ENCODE measurements around the gene TMC3.
"Not testable (repeated sequence)": the region's sequence is repeated elsewhere in the genome, so short reads cannot be mapped to it uniquely, and the experiment has no call there.

The TMC3 gene

DNA sequence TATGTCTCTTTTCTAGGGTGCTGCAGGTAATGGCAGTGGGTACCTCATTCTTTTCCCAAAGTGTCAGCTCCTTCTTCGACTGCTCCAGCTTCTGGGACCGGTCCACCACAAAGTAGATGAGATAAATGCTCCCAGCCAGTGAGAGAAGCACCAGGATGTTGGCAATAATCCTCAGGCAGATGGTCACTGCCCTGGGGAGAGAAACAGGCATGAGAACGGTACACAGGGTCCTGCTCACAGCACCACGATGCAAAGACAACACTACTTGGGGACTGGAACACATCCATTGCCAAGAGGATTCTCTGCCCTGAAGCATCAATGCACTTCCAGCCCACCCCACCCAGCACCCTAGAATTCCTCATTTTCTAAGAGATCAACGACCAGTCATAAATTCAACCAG, 22.4 kb downstream of the TMC3 start:
- no peak overlapping the region for H3K27ac ChIP-seq
- no peak overlapping the region for H3K4me3 ChIP-seq

DNA sequence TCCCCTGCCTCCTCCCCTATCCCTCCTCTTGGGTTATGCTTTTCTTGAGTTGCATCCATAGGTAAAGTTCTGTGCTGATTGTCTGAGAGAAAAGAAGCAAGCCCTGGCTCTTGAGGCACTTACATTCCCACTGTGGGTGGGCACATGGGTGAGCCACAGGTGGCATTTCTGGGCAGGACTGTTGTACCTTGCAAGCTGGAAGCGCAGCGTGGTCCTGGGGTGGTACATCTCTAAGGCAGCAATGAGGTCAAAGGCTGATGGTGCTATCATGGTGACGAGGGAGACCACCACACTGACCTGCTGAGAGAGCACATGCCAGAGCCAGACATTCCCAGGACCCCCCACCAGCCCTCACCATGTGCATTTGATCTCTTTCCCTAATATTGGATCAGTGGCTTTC, 24.7 kb downstream of the TMC3 start:
- H3K4me3 ChIP-seq = no peak overlapping the region
- no peak overlapping the region for H3K27ac ChIP-seq

DNA sequence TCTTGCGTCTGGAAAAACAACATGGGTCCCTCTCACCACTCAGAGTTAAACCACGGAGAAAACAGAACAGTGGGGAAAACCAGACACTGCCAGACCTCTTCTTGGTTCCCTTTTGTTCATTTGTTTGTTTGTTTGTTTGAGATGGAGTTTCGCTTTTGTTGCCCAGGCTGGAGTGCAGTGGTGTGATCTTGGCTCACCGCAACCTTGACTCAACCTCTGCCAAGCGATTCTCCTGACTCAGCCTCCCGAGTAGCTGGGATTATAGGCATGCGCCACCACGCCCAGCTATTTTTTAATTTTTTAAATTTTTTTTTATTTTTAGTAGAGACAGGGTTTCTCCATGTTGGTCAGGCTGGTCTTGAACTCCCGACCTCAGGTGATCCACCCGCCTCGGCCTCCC, 25.3 kb downstream of the TMC3 start:
- not testable (repeated sequence) for H3K27ac ChIP-seq, H3K4me3 ChIP-seq

GRCh38 chr15:81347910-81348309, 26.1 kb downstream of the TMC3 start:
- Histone ChIP-seq H3K4me3 (no peak overlapping the region), H3K27ac (no peak overlapping the region)

GRCh38 chr15:81346611-81347010, 27.4 kb downstream of the TMC3 start:
- no peak overlapping the region for H3K27ac ChIP-seq
- no peak overlapping the region for H3K4me3 ChIP-seq

DNA sequence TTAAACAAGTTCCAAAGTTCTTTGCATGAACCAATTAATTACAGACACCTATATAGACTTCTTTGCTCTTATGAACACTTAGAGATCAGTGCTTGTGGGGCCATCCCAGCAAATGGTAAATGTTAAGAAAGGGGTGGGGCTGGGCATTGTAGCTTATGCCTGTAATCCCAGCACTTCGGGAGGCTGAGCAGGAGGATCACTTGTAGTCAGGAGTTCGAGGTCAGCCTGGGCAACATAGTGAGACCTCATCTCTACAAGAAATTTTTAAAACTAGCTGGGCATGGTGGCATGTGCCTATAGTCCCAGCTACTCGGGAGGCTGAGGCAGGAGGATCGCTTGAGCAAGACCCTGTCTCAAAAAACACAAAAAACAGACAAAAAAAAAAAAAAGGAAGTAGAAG, 30.6 kb downstream of the TMC3 start:
- Histone ChIP-seq H3K4me3 (no peak overlapping the region), H3K27ac (no peak overlapping the region)

- Histone ChIP-seq H3K27ac (no peak overlapping the region), H3K4me3 (no peak overlapping the region)
Observed at GRCh38 chr15:81341351-81341750, 32.7 kb downstream of the TMC3 start.

DNA sequence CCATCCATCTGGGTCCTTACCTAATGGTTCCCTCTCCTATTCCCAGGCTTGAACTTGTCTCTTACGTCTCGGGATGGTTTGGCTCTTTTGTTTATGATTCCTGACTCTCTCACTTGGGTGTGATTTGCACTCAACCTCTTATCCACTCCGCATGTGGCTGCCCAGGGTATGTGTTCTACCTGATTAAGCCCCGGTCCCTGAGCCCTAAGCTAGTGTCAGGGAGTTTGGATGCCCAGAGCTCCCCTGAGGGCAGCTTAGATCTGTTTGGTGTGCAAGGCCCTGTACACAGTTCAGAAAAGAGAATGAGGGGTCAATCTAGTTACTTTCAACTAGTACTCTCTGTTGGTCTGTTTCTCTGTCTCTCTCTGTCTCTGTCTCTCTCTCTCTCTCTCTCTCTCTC, 34.2 kb downstream of the TMC3 start:
- Histone ChIP-seq H3K27ac (no peak overlapping the region), H3K4me3 (no peak overlapping the region)

- Histone ChIP-seq H3K4me3 (no peak overlapping the region), H3K27ac (no peak overlapping the region)
Observed at GRCh38 chr15:81339321-81339720, 34.7 kb downstream of the TMC3 start.

GRCh38 chr15:81338170-81339007, 35.6 kb downstream of the TMC3 start:
- no peak overlapping the region for H3K4me3 ChIP-seq
- peak overlapping the region in 8 of 21 experiments; percentile 4 to 54 (median 26) for H3K27ac ChIP-seq

GRCh38 chr15:81337713-81338157, 36.3 kb downstream of the TMC3 start:
- Histone ChIP-seq H3K4me3 (no peak overlapping the region), H3K27ac (peak overlapping the region in 8 of 21 experiments; percentile 4 to 54 (median 26))

DNA sequence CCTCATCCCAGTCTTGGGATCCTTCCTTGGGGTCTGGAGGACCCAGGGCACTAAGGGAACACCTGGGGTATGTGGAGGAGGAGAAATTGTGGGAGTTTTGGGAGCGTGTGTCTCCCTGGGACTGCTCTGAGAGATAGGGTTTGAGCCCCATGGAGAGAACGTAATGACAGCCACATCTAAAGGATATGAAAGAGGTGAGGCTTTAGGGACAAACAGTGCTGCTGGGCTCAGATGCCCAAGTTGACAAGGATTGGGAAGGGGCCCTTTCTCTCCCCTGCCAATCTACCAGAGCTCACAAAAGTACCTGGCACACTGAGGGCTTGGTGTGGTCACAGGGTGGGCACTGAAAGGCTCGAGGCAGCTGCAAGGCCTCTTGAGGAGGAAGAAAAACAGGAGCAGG, 36.8 kb downstream of the TMC3 start:
- no peak overlapping the region for H3K4me3 ChIP-seq
- H3K27ac ChIP-seq = peak overlapping the region in 4 of 21 experiments; percentile 4 to 43 (median 26)

GRCh38 chr15:81336568-81336967, 37.4 kb downstream of the TMC3 start:
- Histone ChIP-seq H3K4me3 (no peak overlapping the region), H3K27ac (no peak overlapping the region)

GRCh38 chr15:81335631-81336030, 38.4 kb downstream of the TMC3 start:
- Histone ChIP-seq H3K27ac (no peak overlapping the region), H3K4me3 (no peak overlapping the region)

DNA sequence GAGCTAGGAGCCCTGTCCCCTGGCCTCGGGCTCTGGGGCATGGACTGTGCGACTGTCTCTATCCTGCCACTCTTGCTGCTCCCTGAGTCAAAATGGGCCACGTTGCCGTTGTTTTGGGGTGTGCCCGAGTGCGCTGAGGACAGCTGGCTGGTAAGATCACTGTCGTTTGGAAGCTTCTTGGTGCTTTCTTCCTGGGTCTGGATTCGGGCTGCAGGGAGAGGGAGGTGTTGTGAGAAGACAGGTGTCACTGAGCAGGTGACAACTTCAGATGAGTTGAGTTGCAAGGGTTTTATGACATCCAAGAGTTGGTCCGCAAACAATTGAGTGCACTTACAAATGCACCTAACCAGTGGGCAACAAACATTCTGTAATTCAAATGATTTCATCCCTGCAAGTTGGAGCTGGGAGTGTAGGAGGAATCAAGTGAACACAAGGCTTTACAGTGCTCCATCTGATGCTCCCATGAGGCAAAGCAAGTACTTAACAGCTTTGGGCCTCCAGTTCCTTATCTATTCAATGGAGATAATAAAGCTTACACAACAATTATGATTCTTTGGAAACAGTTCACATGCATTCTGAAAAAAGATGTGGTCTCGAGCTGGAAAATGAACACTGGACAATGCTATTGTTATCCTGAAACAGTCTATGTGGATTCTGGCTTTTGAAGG, 39.1 kb downstream of the TMC3 start:
- no peak overlapping the region for H3K4me3 ChIP-seq
- H3K27ac ChIP-seq = no peak overlapping the region

DNA sequence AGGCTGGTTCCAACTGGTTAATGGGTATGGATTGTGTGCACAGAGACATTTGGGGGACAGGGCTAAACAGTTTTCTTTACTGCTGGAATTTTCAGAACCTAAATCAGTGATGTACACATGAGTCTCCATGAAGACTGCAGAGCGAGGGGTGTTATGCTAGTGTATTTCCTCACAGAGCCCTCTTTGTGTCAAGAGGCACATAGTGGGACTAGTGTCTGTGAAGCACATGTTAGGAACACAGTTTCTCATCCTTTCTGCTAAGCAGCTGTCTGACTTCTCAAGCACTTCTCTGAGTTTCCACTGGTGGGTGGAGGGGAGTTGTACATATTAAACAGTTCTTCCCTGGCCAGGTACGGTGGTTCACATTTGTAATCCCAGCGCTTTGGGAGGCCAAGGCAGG, 40.6 kb downstream of the TMC3 start:
- Histone ChIP-seq H3K4me3 (no peak overlapping the region), H3K27ac (no peak overlapping the region)

DNA sequence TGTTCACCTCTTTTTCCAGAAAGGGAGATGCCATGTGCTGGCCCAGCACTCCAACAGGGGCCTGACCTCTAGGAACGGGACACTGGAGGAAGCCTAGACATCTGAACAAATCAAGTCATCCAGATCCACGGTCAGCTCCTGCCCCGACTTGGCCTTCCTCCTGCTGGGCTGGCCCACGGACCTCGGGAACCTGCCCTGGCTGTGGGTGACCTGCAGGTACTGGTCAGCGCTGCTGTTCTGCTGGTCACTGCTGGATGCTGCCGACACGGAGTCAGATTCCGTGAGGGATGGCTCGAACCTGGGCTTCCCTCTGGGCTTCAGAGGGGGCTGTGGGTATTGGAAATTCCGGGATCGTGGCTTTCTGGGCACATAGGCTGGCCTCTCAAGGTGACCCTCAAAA, 41.7 kb downstream of the TMC3 start:
- Histone ChIP-seq H3K4me3 (no peak overlapping the region), H3K27ac (no peak overlapping the region)

- no peak overlapping the region for H3K27ac ChIP-seq
- no peak overlapping the region for H3K4me3 ChIP-seq
Observed at GRCh38 chr15:81331600-81331999, 42.4 kb downstream of the TMC3 start.

GRCh38 chr15:81331141-81331540, 42.9 kb downstream of the TMC3 start:
- H3K27ac ChIP-seq, H3K4me3 ChIP-seq: not testable (repeated sequence)

GRCh38 chr15:81330366-81331090, 43.5 kb downstream of the TMC3 start:
- Histone ChIP-seq H3K27ac (no peak overlapping the region), H3K4me3 (no peak overlapping the region)

DNA sequence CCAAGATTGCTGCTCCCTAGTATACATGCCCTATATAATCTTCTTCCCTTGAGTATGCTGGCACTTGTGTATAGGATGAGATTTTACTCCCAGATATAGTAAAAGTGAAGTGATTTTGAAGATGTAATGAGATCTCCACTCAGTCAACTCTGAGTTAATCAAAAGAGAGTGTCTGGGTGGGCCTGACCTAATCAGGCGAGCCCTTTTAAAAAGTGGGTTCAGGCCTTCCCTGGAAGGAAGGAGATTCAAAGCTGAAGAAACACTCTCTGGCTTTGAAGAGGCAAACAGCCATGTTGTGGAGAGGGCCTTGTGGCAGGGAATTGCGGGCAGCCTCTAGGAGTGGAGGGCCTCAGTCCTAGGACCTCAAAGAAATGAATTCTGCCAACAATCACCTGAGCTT, 44.6 kb downstream of the TMC3 start:
- no peak overlapping the region for H3K4me3 ChIP-seq
- H3K27ac ChIP-seq = no peak overlapping the region

All from skin epidermis (tissue), 12 donors.